GM12878 (cell line): Measurements from ENCODE around the gene ETV4.

Experiments used
- CEBPB ChIP-seq, 2 experiments: fragments of 150-350 bp in 1 of 2; IDR thresholded peaks; 2 replicates each; pipeline ENCODE4 v1.6.1; 2012 to 2014; ENCODE audit warnings: low read depth in 2 of 2, low read length in 2 of 2, borderline replicate concordance in 1 of 2, inconsistent platforms in 1 of 2
- CHD1 ChIP-seq: IDR thresholded peaks from 2 replicates; pipeline ENCODE4 v1.6.1; 2012; ENCODE audit warnings: low read depth, low read length, improper control_type of control experiment
- CHD2 ChIP-seq: IDR thresholded peaks from 2 replicates; pipeline ENCODE4 v1.6.1; 2011; ENCODE audit warnings: low read depth, low read length, improper control_type of control experiment, borderline replicate concordance
- GABPA ChIP-seq: IDR thresholded peaks from 2 replicates; pipeline ENCODE4 v1.6.1; 2014; ENCODE audit warnings: antibody characterized with exemption, low read depth, mild to moderate bottlenecking, inconsistent platforms
- MXI1 ChIP-seq: fragments of 150-350 bp; IDR thresholded peaks from 2 replicates; pipeline ENCODE4 v1.6.1; 2011; ENCODE audit warnings: low read depth, mild to moderate bottlenecking, inconsistent platforms, low read length, improper control_type of control experiment
- NFIC ChIP-seq: IDR thresholded peaks from 2 replicates; pipeline ENCODE4 v1.6.1; 2012; ENCODE audit warnings: low read depth, mild to moderate bottlenecking, inconsistent platforms, low read length, moderate library complexity
- NRF1 ChIP-seq: conservative IDR thresholded peaks from 2 replicates; pipeline ENCODE4 v1.6.1; 2011; ENCODE audit warnings: mild to moderate bottlenecking, low read depth, low read length, improper control_type of control experiment
- POLR2A ChIP-seq: IDR thresholded peaks from 2 replicates; pipeline ENCODE4 v1.6.1; 2011; ENCODE audit warnings: low read depth, mild to moderate bottlenecking, low read length
- SMC3 ChIP-seq: IDR thresholded peaks from 2 replicates; pipeline ENCODE4 v1.6.1; 2011; ENCODE audit warnings: low read length, improper control_type of control experiment, borderline replicate concordance
- SUZ12 ChIP-seq: fragments of 200-600 bp; sonication (generic); IDR thresholded peaks from one replicate; pipeline ENCODE4 v1.6.1; 2018; ENCODE audit warnings: antibody characterized with exemption, mild to moderate bottlenecking; ENCODE audit not compliant: unreplicated experiment
- TF ChIP-seq, protein P1 (sequence below): IDR thresholded peaks from 2 replicates; pipeline ENCODE4 v1.6.1; 2011; ENCODE audit warnings: borderline replicate concordance, low read depth, mild to moderate bottlenecking, moderate library complexity, low read length; ENCODE audit not compliant: insufficient read depth, poor library complexity, severe bottlenecking
- TF ChIP-seq, protein P2 (sequence below), 3 experiments: IDR thresholded peaks in 2 of 3; conservative IDR thresholded peaks in 1 of 3; 2 replicates each; pipeline ENCODE4 v1.5.1; 2011; ENCODE audit warnings: low read depth in 3 of 3, low read length in 3 of 3, mild to moderate bottlenecking in 3 of 3, control low read depth in 2 of 3, moderate library complexity in 2 of 3, inconsistent platforms in 1 of 3, mixed read lengths in 1 of 3; ENCODE audit not compliant: control insufficient read depth in 2 of 3, insufficient read depth in 1 of 3; ENCODE audit errors: extremely low read depth in 1 of 3

DNA sequence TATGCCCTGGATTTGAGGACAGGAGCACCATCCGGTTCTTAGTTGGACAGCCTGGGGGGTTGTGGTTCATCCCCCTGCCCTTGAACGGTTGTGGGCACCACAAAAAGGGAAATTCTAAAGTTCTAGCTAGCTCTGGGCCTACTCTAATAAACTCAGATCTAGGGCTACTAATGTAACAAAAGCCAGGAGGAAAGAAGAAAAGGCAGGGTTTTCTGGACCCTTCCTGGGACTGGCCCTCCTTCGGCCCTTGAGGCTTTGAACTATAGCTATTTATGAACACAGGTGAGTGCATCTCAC lies 15.1 kb downstream of the ETV4 start:
- TF ChIP-seq SUZ12 (no peak), CHD1 (no peak), CEBPB (IDR thresholded peaks at IDR 0.05; ENCODE audit: borderline replicate concordance in 1 of 2, low read depth in 2 of 2, low read length in 2 of 2) (no peak), GABPA (no peak), SMC3 (no peak), MXI1 (no peak), POLR2A (no peak), NFIC (no peak), CHD2 (no peak), NRF1 (no peak)
- TF ChIP-seq, protein P1, sequence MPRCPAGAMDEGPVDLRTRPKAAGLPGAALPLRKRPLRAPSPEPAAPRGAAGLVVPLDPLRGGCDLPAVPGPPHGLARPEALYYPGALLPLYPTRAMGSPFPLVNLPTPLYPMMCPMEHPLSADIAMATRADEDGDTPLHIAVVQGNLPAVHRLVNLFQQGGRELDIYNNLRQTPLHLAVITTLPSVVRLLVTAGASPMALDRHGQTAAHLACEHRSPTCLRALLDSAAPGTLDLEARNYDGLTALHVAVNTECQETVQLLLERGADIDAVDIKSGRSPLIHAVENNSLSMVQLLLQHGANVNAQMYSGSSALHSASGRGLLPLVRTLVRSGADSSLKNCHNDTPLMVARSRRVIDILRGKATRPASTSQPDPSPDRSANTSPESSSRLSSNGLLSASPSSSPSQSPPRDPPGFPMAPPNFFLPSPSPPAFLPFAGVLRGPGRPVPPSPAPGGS = no peak
- TF ChIP-seq, protein P2, sequence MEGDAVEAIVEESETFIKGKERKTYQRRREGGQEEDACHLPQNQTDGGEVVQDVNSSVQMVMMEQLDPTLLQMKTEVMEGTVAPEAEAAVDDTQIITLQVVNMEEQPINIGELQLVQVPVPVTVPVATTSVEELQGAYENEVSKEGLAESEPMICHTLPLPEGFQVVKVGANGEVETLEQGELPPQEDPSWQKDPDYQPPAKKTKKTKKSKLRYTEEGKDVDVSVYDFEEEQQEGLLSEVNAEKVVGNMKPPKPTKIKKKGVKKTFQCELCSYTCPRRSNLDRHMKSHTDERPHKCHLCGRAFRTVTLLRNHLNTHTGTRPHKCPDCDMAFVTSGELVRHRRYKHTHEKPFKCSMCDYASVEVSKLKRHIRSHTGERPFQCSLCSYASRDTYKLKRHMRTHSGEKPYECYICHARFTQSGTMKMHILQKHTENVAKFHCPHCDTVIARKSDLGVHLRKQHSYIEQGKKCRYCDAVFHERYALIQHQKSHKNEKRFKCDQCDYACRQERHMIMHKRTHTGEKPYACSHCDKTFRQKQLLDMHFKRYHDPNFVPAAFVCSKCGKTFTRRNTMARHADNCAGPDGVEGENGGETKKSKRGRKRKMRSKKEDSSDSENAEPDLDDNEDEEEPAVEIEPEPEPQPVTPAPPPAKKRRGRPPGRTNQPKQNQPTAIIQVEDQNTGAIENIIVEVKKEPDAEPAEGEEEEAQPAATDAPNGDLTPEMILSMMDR (IDR thresholded peaks at IDR 0.05 in 2 of 3, conservative IDR thresholded peaks at IDR 0.05 in 1 of 3; ENCODE audit: control insufficient read depth in 2 of 3, extremely low read depth in 1 of 3, insufficient read depth in 1 of 3, low read depth in 3 of 3, low read length in 3 of 3) = no peak
